Subcutaneous abdominal adipose tissue (tissue), 5 donors: Measurements from ENCODE around the gene SDK2.

Source experiments
- H3K27ac ChIP-seq: one replicate; pipeline ENCODE4 v1.7.0; 2013; ENCODE audit warnings: low read depth, mild to moderate bottlenecking, inconsistent platforms, low read length, moderate library complexity
- H3K27me3 ChIP-seq, 5 donors: one replicate each; pipeline ENCODE4 v1.7.0; 2013; ENCODE audit warnings: low read length in 5 of 5, inconsistent platforms in 1 of 5; ENCODE audit not compliant: control insufficient read depth in 5 of 5, insufficient read depth in 4 of 5
- H3K36me3 ChIP-seq, 5 donors: one replicate each; pipeline ENCODE4 v1.7.0; 2013; ENCODE audit warnings: low read length in 5 of 5; ENCODE audit not compliant: control insufficient read depth in 5 of 5, insufficient read depth in 5 of 5
- H3K4me1 ChIP-seq, 5 donors: one replicate each; pipeline ENCODE4 v1.7.0; 2013; ENCODE audit warnings: low read length in 5 of 5, mild to moderate bottlenecking in 3 of 5, moderate library complexity in 1 of 5; ENCODE audit not compliant: control insufficient read depth in 5 of 5, insufficient read depth in 5 of 5
- H3K4me3 ChIP-seq, 5 donors: one replicate each; pipeline ENCODE4 v1.7.0; 2013; ENCODE audit warnings: low read length in 5 of 5, low read depth in 1 of 5
- H3K9ac ChIP-seq, 5 donors: one replicate each; pipeline ENCODE4 v1.7.0; 2013; ENCODE audit warnings: low read length in 5 of 5, mild to moderate bottlenecking in 4 of 5, moderate library complexity in 3 of 5
- H3K9me3 ChIP-seq, 5 donors: one replicate each; pipeline ENCODE4 v1.7.0; 2013; ENCODE audit warnings: low read length in 5 of 5; ENCODE audit not compliant: control insufficient read depth in 5 of 5
- donor health status: healthy.
- donor health status: healthy.
- donor health status: healthy.
- donor health status: healthy.
- donor health status: healthy.

The SDK2 gene

GRCh38 chr17:73297934-73298861 lies 346.0 kb downstream of the SDK2 start:
- H3K4me1 ChIP-seq = peaks cover 14 to 62% (median 56%) of the 10 kb centered on the region in 5 donors
- H3K27me3 ChIP-seq = no peaks in the 10 kb centered on the region
- no peaks in the 10 kb centered on the region for H3K9me3 ChIP-seq
- H3K9ac ChIP-seq = peak overlapping the region in 3 of 5 donors; percentile 29 to 51 (median 35)
- H3K27ac ChIP-seq = peak overlapping the region; percentile 73
- peak overlapping the region in 2 of 5 donors; percentile 1 to 35 for H3K4me3 ChIP-seq
- peaks cover 0 to 9% (median 6%) of the 10 kb centered on the region in 5 donors for H3K36me3 ChIP-seq

GRCh38 chr17:73293480-73293911 lies 350.7 kb downstream of the SDK2 start:
- no peaks in the 10 kb centered on the region for H3K9me3 ChIP-seq
- H3K27ac ChIP-seq = peak overlapping the region; percentile 99
- peak overlapping the region in 1 of 5 donors; percentile 8 for H3K4me3 ChIP-seq
- peak overlapping the region; percentile 11 to 82 (median 42) for H3K9ac ChIP-seq
- peaks cover 0 to 8% (median 0%) of the 10 kb centered on the region in 5 donors for H3K36me3 ChIP-seq
- no peaks in the 10 kb centered on the region for H3K27me3 ChIP-seq
- H3K4me1 ChIP-seq = peaks cover 20 to 78% (median 75%) of the 10 kb centered on the region in 5 donors

- peaks cover 19 to 76% (median 72%) of the 10 kb centered on the region in 5 donors for H3K4me1 ChIP-seq
- H3K27me3 ChIP-seq = no peaks in the 10 kb centered on the region
- H3K9me3 ChIP-seq = no peaks in the 10 kb centered on the region
- peaks cover 0 to 8% (median 0%) of the 10 kb centered on the region in 5 donors for H3K36me3 ChIP-seq
- peak overlapping the region in 4 of 5 donors; percentile 11 to 68 (median 48) for H3K9ac ChIP-seq
- peak overlapping the region; percentile 99 for H3K27ac ChIP-seq
- H3K4me3 ChIP-seq = peak overlapping the region in 1 of 5 donors; percentile 8
Observed at GRCh38 chr17:73293031-73293430, 351.2 kb downstream of the SDK2 start.

GRCh38 chr17:73292031-73292531 lies 352.2 kb downstream of the SDK2 start:
- Histone ChIP-seq H3K9ac (peak overlapping the region; percentile 21 to 71 (median 58)), H3K36me3 (peaks cover 0 to 8% (median 0%) of the 10 kb centered on the region in 5 donors), H3K27ac (peak overlapping the region; percentile 99), H3K4me1 (peaks cover 17 to 83% (median 80%) of the 10 kb centered on the region in 5 donors), H3K4me3 (peak overlapping the region in 4 of 5 donors; percentile 19 to 46 (median 36)), H3K9me3 (no peaks in the 10 kb centered on the region), H3K27me3 (no peaks in the 10 kb centered on the region)

- Histone ChIP-seq H3K9ac (peak overlapping the region in 4 of 5 donors; percentile 31 to 71 (median 61)), H3K36me3 (peaks cover 0 to 13% (median 2%) of the 10 kb centered on the region in 5 donors), H3K4me3 (peak overlapping the region in 4 of 5 donors; percentile 35 to 54 (median 41)), H3K4me1 (peaks cover 19 to 90% (median 88%) of the 10 kb centered on the region in 5 donors), H3K27ac (peak overlapping the region; percentile 99), H3K9me3 (no peaks in the 10 kb centered on the region), H3K27me3 (no peaks in the 10 kb centered on the region)
Observed at GRCh38 chr17:73291260-73291801, 352.9 kb downstream of the SDK2 start.

- Histone ChIP-seq H3K9me3 (no peaks in the 10 kb centered on the region), H3K36me3 (peaks cover 0 to 20% (median 9%) of the 10 kb centered on the region in 5 donors), H3K9ac (peak overlapping the region; percentile 31 to 71 (median 58)), H3K4me1 (peaks cover 19 to 97% (median 94%) of the 10 kb centered on the region in 5 donors), H3K27ac (peak overlapping the region; percentile 99), H3K4me3 (peak overlapping the region in 1 of 5 donors; percentile 1), H3K27me3 (no peaks in the 10 kb centered on the region)
Observed at GRCh38 chr17:73290399-73291259, 353.6 kb downstream of the SDK2 start.

- Histone ChIP-seq H3K36me3 (peaks cover 0 to 29% (median 19%) of the 10 kb centered on the region in 5 donors), H3K27me3 (no peaks in the 10 kb centered on the region), H3K9me3 (no peaks in the 10 kb centered on the region), H3K4me1 (peaks cover 22 to 100% (median 97%) of the 10 kb centered on the region in 5 donors), H3K4me3 (no peak overlapping the region), H3K27ac (peak overlapping the region; percentile 99), H3K9ac (no peak overlapping the region)
Observed at GRCh38 chr17:73289549-73290254, 354.5 kb downstream of the SDK2 start.

GRCh38 chr17:73288534-73289302 lies 355.5 kb downstream of the SDK2 start:
- peak overlapping the region; percentile 99 for H3K27ac ChIP-seq

More at GRCh38 chr17:73288534-73289302, 355.5 kb downstream of the SDK2 start:
- H3K9me3 ChIP-seq = no peaks in the 10 kb centered on the region
- H3K4me1 ChIP-seq = peaks cover 21 to 100% (median 97%) of the 10 kb centered on the region in 5 donors
- H3K9ac ChIP-seq = peak overlapping the region in 1 of 5 donors; percentile 15
- peaks cover 0 to 36% (median 28%) of the 10 kb centered on the region in 5 donors for H3K36me3 ChIP-seq
- no peaks in the 10 kb centered on the region for H3K27me3 ChIP-seq
- peak overlapping the region in 1 of 5 donors; percentile 2 for H3K4me3 ChIP-seq
